GM18909 (cell line): ENCODE results near the gene LRRC26.

ENCODE experiments used
- ATAC-seq: cut with Tn5 transposase; IDR thresholded peaks from one replicate; pipeline ENCODE4 v1.9.1; 2021; ENCODE audit warnings: mild to moderate bottlenecking; ENCODE audit not compliant: unreplicated experiment, poor library complexity

The LRRC26 gene

DNA sequence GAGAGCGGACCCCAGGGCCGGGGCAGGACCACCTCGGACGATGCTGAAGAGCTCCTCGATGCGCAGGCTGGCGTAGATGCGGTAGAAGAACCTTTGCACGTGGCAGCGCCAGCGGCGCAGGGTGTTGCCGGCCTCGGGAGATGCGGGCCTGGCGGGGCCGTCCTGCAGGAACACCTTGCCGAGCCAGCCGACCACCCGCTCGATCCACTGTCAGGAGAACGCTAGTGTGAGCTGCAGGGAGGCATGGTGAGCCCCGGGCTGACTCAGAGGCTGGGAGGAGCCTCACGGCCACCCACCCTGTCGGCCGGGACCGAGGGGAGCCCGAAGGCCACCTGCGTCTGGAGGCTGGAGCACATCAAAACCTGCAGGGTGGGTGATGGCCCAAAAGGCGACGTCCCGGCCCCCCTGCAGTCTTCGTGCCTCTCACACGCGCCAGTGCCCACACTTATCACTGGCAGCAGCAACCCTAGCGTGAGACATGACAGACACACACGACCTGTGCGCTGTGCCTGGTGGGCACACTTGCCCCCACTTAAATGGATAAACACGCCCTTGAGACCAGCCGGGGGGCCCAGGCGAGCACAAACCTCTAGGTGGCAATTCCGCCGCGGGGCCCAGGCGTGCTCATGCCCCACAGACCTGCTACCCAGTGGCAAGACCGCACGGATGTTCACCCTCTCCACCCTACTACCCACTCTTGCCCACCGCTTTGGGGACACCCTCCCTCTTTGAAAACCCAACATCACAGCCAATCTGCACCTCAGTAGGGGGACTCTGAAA is 15.2 kb upstream of the LRRC26 start:
- no peak for ATAC-seq

GRCh38 chr9:137183980-137184595 is 14.2 kb upstream of the LRRC26 start:
- ATAC-seq, result no peak

DNA sequence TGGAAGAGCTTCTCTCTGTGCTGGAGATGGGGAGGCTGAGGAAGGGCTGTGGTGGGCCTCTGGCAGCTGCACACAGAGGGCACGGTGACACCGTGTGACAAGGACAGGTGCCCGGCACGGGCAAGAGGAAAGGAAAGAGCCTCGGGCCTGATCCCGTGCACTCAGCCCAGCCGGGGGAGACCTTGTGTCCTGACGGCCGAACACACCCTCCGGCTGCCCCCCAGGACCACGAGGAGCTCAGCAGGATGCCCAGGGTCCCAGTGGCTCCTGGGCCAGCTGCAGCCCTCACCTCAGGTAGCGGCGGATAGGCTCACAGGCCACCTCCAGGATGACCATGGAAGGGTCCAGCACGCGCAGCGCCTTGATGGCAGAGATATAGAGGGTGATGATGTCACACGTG is 13.0 kb upstream of the LRRC26 start:
- no peak for ATAC-seq

DNA sequence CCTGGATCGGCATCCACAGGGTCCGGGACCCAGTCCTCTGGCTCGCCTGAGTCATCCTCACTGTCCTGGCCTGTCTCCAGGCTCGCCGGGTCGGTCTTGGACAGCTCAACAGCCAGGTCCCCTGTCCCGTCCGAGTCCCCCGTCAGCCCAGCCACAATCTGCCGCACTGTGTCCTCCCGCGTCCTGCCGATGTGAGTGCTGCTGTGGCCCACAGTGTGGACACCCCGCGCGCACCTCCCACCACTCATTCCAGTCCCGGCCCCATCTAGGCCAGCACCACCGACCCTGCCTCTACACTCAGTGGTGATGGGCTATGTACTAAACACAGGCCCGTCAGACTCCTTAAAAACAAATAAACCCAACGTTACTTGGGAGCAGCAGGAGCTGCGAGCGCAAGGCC is 11.8 kb upstream of the LRRC26 start:
- ATAC-seq, result no peak

GRCh38 chr9:137180491-137180890 is 10.6 kb upstream of the LRRC26 start:
- no peak for ATAC-seq

GRCh38 chr9:137179761-137180160 is 9.9 kb upstream of the LRRC26 start:
- ATAC-seq, result no peak

DNA sequence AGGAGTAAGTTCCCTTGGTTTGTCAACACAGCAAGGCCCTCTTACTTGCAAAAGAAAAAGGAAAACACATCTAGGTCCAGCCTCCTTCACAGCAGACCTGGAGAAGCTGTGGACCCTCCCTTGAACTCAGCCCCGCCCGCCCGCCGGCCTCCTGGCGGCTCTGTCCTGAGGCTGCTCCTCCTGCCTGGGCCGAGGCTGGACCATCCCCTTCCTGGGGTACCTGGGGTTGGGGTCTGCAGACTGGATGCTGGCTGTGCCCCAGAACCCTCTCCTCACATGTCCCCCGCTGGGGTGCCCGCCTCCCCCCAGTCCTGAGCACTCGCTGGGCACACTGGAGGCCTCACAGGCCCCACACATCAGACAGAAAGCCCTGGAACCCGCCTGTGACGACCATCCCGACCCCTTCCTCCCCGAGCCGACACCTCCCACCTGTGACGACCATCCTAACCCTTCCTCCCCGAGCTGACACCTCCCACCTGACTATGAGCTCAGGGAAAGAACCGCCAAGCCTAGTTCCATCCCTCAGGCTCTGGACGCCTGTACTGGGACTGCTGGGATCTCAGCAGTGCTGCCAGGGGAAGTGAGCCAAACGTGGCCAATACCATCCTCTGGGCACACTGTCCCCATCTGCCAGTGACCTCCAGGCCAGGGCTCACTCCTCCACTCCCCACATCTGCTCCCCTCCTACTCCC is 9.2 kb upstream of the LRRC26 start:
- ATAC-seq, result no peak

- no peak for ATAC-seq
Observed at GRCh38 chr9:137178201-137178938, 8.5 kb upstream of the LRRC26 start.

GRCh38 chr9:137176302-137177182 is 6.7 kb upstream of the LRRC26 start:
- ATAC-seq, result no peak

GRCh38 chr9:137175345-137175961 is 5.6 kb upstream of the LRRC26 start:
- ATAC-seq, result no peak

GRCh38 chr9:137174722-137175293 is 5.0 kb upstream of the LRRC26 start:
- ATAC-seq, result no peak

DNA sequence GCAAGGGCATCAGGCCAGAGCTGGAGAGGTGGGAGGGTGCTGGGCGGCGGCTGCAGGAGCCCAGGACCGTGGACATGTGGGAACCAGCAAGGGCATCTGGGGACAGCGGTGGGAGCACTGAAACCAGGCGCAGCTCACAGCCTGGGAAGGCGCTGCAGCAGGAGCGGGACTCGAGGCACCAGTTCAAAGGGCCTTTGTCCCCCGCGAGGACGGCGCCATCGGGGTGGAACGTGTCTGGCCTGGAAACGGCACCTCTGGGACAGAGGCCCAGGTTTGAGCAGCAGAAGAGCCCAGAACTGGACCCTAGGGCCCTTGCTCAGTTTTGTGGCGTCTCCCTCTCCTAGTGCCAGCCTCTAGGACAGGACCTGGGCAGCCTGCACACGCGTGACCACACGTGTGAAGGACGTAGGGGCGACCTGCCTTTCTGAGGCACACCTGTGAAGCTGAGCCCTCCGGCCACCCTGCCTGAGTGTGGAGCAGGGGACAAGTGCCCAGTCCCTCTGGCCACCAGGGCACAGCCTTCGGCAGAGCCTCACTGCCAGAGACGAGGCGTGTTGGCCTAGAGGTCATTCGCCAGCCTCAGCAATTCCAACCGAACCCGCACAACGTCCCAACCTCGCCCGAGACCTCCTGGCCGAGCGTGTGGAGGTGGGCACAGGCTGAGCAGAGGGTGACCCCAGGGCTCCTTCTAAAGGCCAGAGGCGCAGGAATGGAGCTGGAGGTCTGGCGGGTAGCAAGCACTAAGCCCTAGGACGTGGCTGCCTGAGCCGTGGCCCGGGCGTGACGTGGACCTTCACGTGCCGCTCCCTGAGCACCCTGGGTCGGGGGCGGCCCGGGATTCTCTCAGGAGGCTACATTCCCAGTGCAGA is 4.2 kb upstream of the LRRC26 start:
- ATAC-seq, result no peak

- no peak for ATAC-seq
Observed at GRCh38 chr9:137172901-137173795, 3.3 kb upstream of the LRRC26 start.

GRCh38 chr9:137171149-137171900 is 1.5 kb upstream of the LRRC26 start:
- no peak for ATAC-seq

- no peak for ATAC-seq
Observed at GRCh38 chr9:137170486-137171148, 766 bp upstream of the LRRC26 start.
